Heart right ventricle (tissue), 16 donors: ENCODE measurements around the gene EFCC1. TPM values are rescaled to one million over a fixed set of nuclear protein-coding genes. Genes with fewer than 3 reads are reported as not detected.

ENCODE experiments used
- ATAC-seq, 8 donors: fragments of 200-7000 bp; cut with Tn5 transposase; one replicate each; pipeline ENCODE4 v1.9.1; 2020; ENCODE audit warnings: mild to moderate bottlenecking in 8 of 8, moderate library complexity in 8 of 8, moderate number of reproducible peaks in 1 of 8
- DNase-seq, 2 donors: peaks; one replicate each; pipeline ENCODE4 v3.0.0-alpha.2; 2020
- H3K27ac ChIP-seq, 10 donors: fragments of 200-600 bp; sonication (generic) in 2 of 10; one replicate each; pipeline versions ENCODE4 v1.5.0 to v1.8.0; 2020 to 2022; ENCODE audit warnings: mild to moderate bottlenecking in 3 of 10
- H3K27me3 ChIP-seq, 7 donors: fragments of 200-600 bp; one replicate each; pipeline ENCODE4 v1.8.0; 2021 to 2022; ENCODE audit warnings: mild to moderate bottlenecking in 2 of 7
- H3K36me3 ChIP-seq, 9 donors: fragments of 200-600 bp; sonication (generic) in 1 of 9; one replicate each; pipeline versions ENCODE4 v1.5.0 to v1.8.0; 2020 to 2022; ENCODE audit warnings: mild to moderate bottlenecking in 2 of 9
- H3K4me1 ChIP-seq, 9 donors: fragments of 200-600 bp; sonication (generic) in 1 of 9; one replicate each; pipeline versions ENCODE4 v1.5.0 to v1.8.0; 2020 to 2022; ENCODE audit warnings: mild to moderate bottlenecking in 4 of 9
- H3K4me3 ChIP-seq, 10 donors: fragments of 200-600 bp; sonication (generic) in 2 of 10; one replicate each; pipeline versions ENCODE4 v1.5.0 to v1.8.0; 2020 to 2022; ENCODE audit warnings: mild to moderate bottlenecking in 7 of 10, moderate library complexity in 2 of 10
- H3K9me3 ChIP-seq, 11 donors: fragments of 200-600 bp in 10 of 11; sonication (generic) in 2 of 11; one replicate each; pipeline versions ENCODE4 v1.5.0 to v1.8.0; 2013 to 2022; ENCODE audit warnings: mild to moderate bottlenecking in 2 of 11, control low read depth in 1 of 11, moderate library complexity in 1 of 11
- CTCF ChIP-seq, 9 donors: fragments of 200-600 bp; sonication (generic) in 2 of 9; IDR thresholded peaks; one replicate each; pipeline versions ENCODE4 v1.5.0 to v1.8.0; 2021 to 2022; ENCODE audit warnings: antibody characterized with exemption in 9 of 9, mild to moderate bottlenecking in 5 of 9, moderate library complexity in 1 of 9
- WGBS, 2 donors: extraction: QIAGEN DNeasy Blood & Tissue Kit; methylation state at CpG; one replicate each; pipeline ENCODE4 v1.1.7; 2013; ENCODE audit warnings: inconsistent platforms in 1 of 2; 5-methylcytosine and 5-hydroxymethylcytosine counted together
- intact Hi-C, 10 donors: fragments of 100-400 bp; cut with DNase I; formaldehyde crosslinking; loops; one replicate each; pipeline versions ENCODE4 v1.11.1 to v1.14.2; 2022
- polyA plus RNA-seq, 2 donors: library from polyadenylated mRNA; stranded (reverse); fragments of 200-250 nt; gene quantifications; one replicate each; pipeline ENCODE4 v1.2.3, GENCODE V29; 2013
- total RNA-seq, 10 donors: library from RNA; stranded (reverse); fragmentation: NEBNext Ultra II Directional in 3 of 10; extraction: Animal tissue kit (Norgen Biotek cat#: 25700) in 3 of 10; gene quantifications; one replicate each; pipeline versions ENCODE4 v1.2.1 to v1.2.4, GENCODE V29; 2021 to 2023
- donor health status: Arrhythmogenic right ventricular cardiomyopathy.
- donor health status: ischemic (EF 13 %, LVEDD 7.1; RV severe dilation, severe dysfunction).
- donor health status: healthy with polysubstance abuse.
- donor health status: DM: no; HTN: yes; CAD: no.
- donor health status: DM: no; HTN: no; CAD: no.
- donor health status: ischemic (EF 25% LVEDD 6.9; RV normal size, moderate dysfunction).
- donor health status: ischemic (EF 25% LVEDD 5.7; RV mildly dilated, moderate dysfunction).
- donor health status: healthy.
- donor health status: DM: yes; HTN: yes; CAD: no.
- donor health status: Ischemic cardiomyopathy.
- donor health status: ischemic (EF 35%, LVEDD 5.7; RV mildly dilated, moderate dysfunction).
- donor health status: nonischemic (EF 11% LVEDD 7.7; RV severe dilation, severe dysfunction).
- donor health status: DM: yes; HTN: yes; CAD: no.
- donor health status: PGD.
- donor health status: ischemic (EF 29% LVEDD 5.4; RV normal size, mild dysfunction).
- donor health status: nonischemic (EF 23%, LVEDD 6.1; RV moderate dilation, normal function).

The EFCC1 gene
- total and polyA plus RNA-seq, 12 donors: 1.0 to 3.3 (median 2.1) TPM

- ATAC-seq (peak in 3 of 8 donors; percentile 3 to 33 (median 5)), DNase-seq (no peak)
- intact Hi-C loops: loop anchor here in 1 of 10 donors (5.0 kb wide), 1 partner anchor 34 kb away; no protein-coding TSS in a partner anchor
Observed at GRCh38 chr3:128992926-128993460, 8.1 kb upstream of the EFCC1 start.

GRCh38 chr3:128993461-128994172 lies 7.5 kb upstream of the EFCC1 start, which contains the start of gene CFAP92:
TSS of gene CFAP92 (minus strand) at chr3:128994076. CDS start at chr3:128993304, 772 bp downstream.
- intact Hi-C loops: loop anchor here in 1 of 10 donors (5.0 kb wide), 1 partner anchor 34 kb away; no protein-coding TSS in a partner anchor
- TF ChIP-seq CTCF (IDR thresholded peaks at IDR 0.05): no peak
- ATAC-seq: peak; percentile 94 to 99 (median 98)
- peak within 1 kb of the TSS in 1 of 10 donors; percentile 73 for H3K27ac ChIP-seq
- no peaks in the 10 kb centered on the region for H3K36me3 ChIP-seq
- H3K9me3 ChIP-seq: no peaks in the 10 kb centered on the region
- H3K4me1 ChIP-seq: peaks cover 0 to 20% (median 13%) of the 10 kb centered on the region in 9 donors
- peak within 1 kb of the TSS in 9 of 10 donors; percentile 17 to 59 (median 52) for H3K4me3 ChIP-seq
- H3K27me3 ChIP-seq: peaks cover 0 to 8% (median 0%) of the 10 kb centered on the region in 7 donors
- peak; percentile 88 to 89 for DNase-seq
- 8 to 13% methylated on average over 57 of the region's 57 CpGs for WGBS, 2 donors

More at GRCh38 chr3:128992926-128993460, 8.1 kb upstream of the EFCC1 start:
- Histone ChIP-seq H3K9me3 (no peaks in the 10 kb centered on the region), H3K36me3 (no peaks in the 10 kb centered on the region), H3K4me3 (no peak overlapping the region), H3K27ac (no peak overlapping the region), H3K27me3 (peaks cover 0 to 5% (median 0%) of the 10 kb centered on the region in 7 donors), H3K4me1 (peaks cover 0 to 20% (median 13%) of the 10 kb centered on the region in 9 donors)
- 49 to 66% methylated on average over 20 of the region's 20 CpGs for WGBS, 2 donors
- TF ChIP-seq CTCF (IDR thresholded peaks at IDR 0.05): no peak

- ATAC-seq: no peak
- no peak for DNase-seq
- WGBS, 2 donors: 3 to 4% methylated on average over 13 of the region's 13 CpGs
Observed at GRCh38 chr3:128994173-128994512, 7.0 kb upstream of the EFCC1 start.

More at GRCh38 chr3:128994173-128994512, 7.0 kb upstream of the EFCC1 start:
- no peaks in the 10 kb centered on the region for H3K9me3 ChIP-seq
- H3K27ac ChIP-seq: no peak overlapping the region
- no peaks in the 10 kb centered on the region for H3K36me3 ChIP-seq
- H3K27me3 ChIP-seq: peaks cover 0 to 12% (median 0%) of the 10 kb centered on the region in 7 donors
- peak overlapping the region in 9 of 10 donors; percentile 17 to 59 (median 52) for H3K4me3 ChIP-seq
- peaks cover 0 to 20% (median 13%) of the 10 kb centered on the region in 9 donors for H3K4me1 ChIP-seq
- no peak for TF ChIP-seq CTCF (IDR thresholded peaks at IDR 0.05)
- intact Hi-C loops: loop anchor here in 1 of 10 donors (5.0 kb wide), 1 partner anchor 33 kb away; no protein-coding TSS in a partner anchor
